HEK293 (cell line): ENCODE measurements around the gene ANO3.

Experiments
- ATF2 ChIP-seq: fragments of 450-650 bp; formaldehyde crosslinking; IDR thresholded peaks from 2 replicates; pipeline ENCODE4 v1.5.1; 2016; ENCODE audit warnings: missing biosample characterization, missing genetic modification characterization, low read depth
- CTCF ChIP-seq: fragments of 450-650 bp; formaldehyde crosslinking; IDR thresholded peaks from 2 replicates; pipeline ENCODE4 v1.5.1; 2016; ENCODE audit warnings: missing biosample characterization, missing genetic modification characterization
- GLIS1 ChIP-seq: fragments of 450-650 bp; formaldehyde crosslinking; IDR thresholded peaks from 2 replicates; pipeline ENCODE4 v1.5.1; 2016; ENCODE audit warnings: missing biosample characterization, missing genetic modification characterization
- PRDM2 ChIP-seq: fragments of 450-650 bp; formaldehyde crosslinking; IDR thresholded peaks from 2 replicates; pipeline ENCODE4 v1.5.1; 2016; ENCODE audit warnings: missing biosample characterization, missing genetic modification characterization, borderline replicate concordance
- PRDM4 ChIP-seq: fragments of 450-650 bp; formaldehyde crosslinking; IDR thresholded peaks from 2 replicates; pipeline ENCODE4 v1.5.1; 2017; ENCODE audit warnings: missing biosample characterization, missing genetic modification characterization
- TCF7L2 ChIP-seq: IDR thresholded peaks from 2 replicates; pipeline ENCODE4 v1.6.1; 2011; ENCODE audit warnings: low read depth, mild to moderate bottlenecking, inconsistent platforms, low read length, moderate library complexity, borderline replicate concordance
- TSHZ1 ChIP-seq: fragments of 450-650 bp; formaldehyde crosslinking; IDR thresholded peaks from 2 replicates; pipeline ENCODE4 v1.5.1; 2016; ENCODE audit warnings: missing biosample characterization, missing genetic modification characterization, borderline replicate concordance
- YY1 ChIP-seq: fragments of 450-650 bp; formaldehyde crosslinking; IDR thresholded peaks from 2 replicates; pipeline ENCODE4 v1.5.1; 2018; ENCODE audit warnings: missing biosample characterization, missing genetic modification characterization
- ZFP37 ChIP-seq: fragments of 450-650 bp; formaldehyde crosslinking; IDR thresholded peaks from 2 replicates; pipeline ENCODE4 v1.5.1; 2016; ENCODE audit warnings: missing biosample characterization, missing genetic modification characterization
- ZNF274 ChIP-seq, 2 experiments: fragments of 200-500 bp in 1 of 2; fragments of 450-650 bp in 1 of 2; sonication (Bioruptor generic) in 1 of 2; formaldehyde crosslinking in 1 of 2; IDR thresholded peaks; 2 replicates each; pipeline versions ENCODE4 v1.5.1 to v1.6.1; 2014 to 2016; ENCODE audit warnings: borderline replicate concordance in 1 of 2, inconsistent platforms in 1 of 2, low read length in 1 of 2, missing biosample characterization in 1 of 2, missing genetic modification characterization in 1 of 2
- ZNF513 ChIP-seq: fragments of 450-650 bp; IDR thresholded peaks from 2 replicates; pipeline ENCODE4 v1.5.1; 2018; ENCODE audit warnings: missing biosample characterization, missing genetic modification characterization
- ZNF639 ChIP-seq: fragments of 450-650 bp; formaldehyde crosslinking; IDR thresholded peaks from 2 replicates; pipeline ENCODE4 v1.5.1; 2016; ENCODE audit warnings: missing biosample characterization, missing genetic modification characterization
- ZSCAN30 ChIP-seq: fragments of 450-650 bp; IDR thresholded peaks from 2 replicates; pipeline ENCODE4 v1.5.1; 2018; ENCODE audit warnings: missing biosample characterization, mild to moderate bottlenecking, missing genetic modification characterization, moderate library complexity

- TF ChIP-seq ZFP37 (tag by site-specific recombination) (no peak), CTCF (no peak), GLIS1 (tag by site-specific recombination) (no peak), ATF2 (no peak), TCF7L2 (no peak), PRDM4 (tag by site-specific recombination) (no peak), ZSCAN30 (tag by site-specific recombination) (no peak), YY1 (tag by site-specific recombination) (no peak), ZNF274 (IDR thresholded peaks at IDR 0.05; ENCODE audit: low read length) (no peak), ZNF274 (tag by site-specific recombination; IDR thresholded peaks at IDR 0.05; ENCODE audit: borderline replicate concordance) (no peak), TSHZ1 (tag by site-specific recombination) (no peak), PRDM2 (tag by site-specific recombination) (no peak), ZNF513 (tag by site-specific recombination) (no peak), ZNF639 (tag by site-specific recombination) (no peak)
These were observed 133.3 kb downstream of the ANO3 start for GRCh38 chr11:26465274-26465673.
